Measurements from ENCODE around the gene SNX9.
A peak's percentile ranks its signal among the peaks of the same experiment; 100 is the strongest.

SNX9 gene

GRCh38 chr6:157956171-157956730 is 133.2 kb downstream of the SNX9 start:
- no peaks in the 10 kb centered on the region for H4K20me1 ChIP-seq
- H3K36me3 ChIP-seq, result no peaks in the 10 kb centered on the region; a peak in 1 of 22 replicates
- no peak overlapping the region for H3K9ac ChIP-seq
- peaks cover 24 to 35% (median 28%) of the 10 kb centered on the region in 11 experiments for H3K9me3 ChIP-seq (replicated peaks in 1 of 11)
- H3K4me1 ChIP-seq, result no peaks in the 10 kb centered on the region; a peak in 1 of 20 replicates
- no peak overlapping the region for H3K4me2 ChIP-seq
- no peaks in the 10 kb centered on the region for H3K27me3 ChIP-seq
- TF ChIP-seq Cebpa-rat (IDR thresholded peaks at IDR 0.05), result no peak
- H3K27ac ChIP-seq, result no peak overlapping the region
- H3K4me3 ChIP-seq, result no peak overlapping the region

- no peak overlapping the region for H3K9ac ChIP-seq
- H3K4me3 ChIP-seq, result no peak overlapping the region
- H3K27ac ChIP-seq, result no peak overlapping the region
- no peaks in the 10 kb centered on the region for H3K27me3 ChIP-seq
- no peak for TF ChIP-seq Cebpa-rat (IDR thresholded peaks at IDR 0.05)
- peaks cover 8 to 24% (median 17%) of the 10 kb centered on the region in 10 experiments; a peak in 17 of 20 replicates for H3K4me1 ChIP-seq
- no peak overlapping the region for H3K4me2 ChIP-seq
- peaks cover 27 to 35% (median 28%) of the 10 kb centered on the region in 11 experiments for H3K9me3 ChIP-seq (replicated peaks in 1 of 11)
- no peaks in the 10 kb centered on the region for H4K20me1 ChIP-seq
- H3K36me3 ChIP-seq, result no peaks in the 10 kb centered on the region; a peak in 1 of 22 replicates
Observed at GRCh38 chr6:157959451-157960227, 136.6 kb downstream of the SNX9 start.

- H3K9me3 ChIP-seq (replicated peaks in 1 of 11), result peaks cover 27 to 43% (median 30%) of the 10 kb centered on the region in 11 experiments
- no peaks in the 10 kb centered on the region for H3K27me3 ChIP-seq
- no peaks in the 10 kb centered on the region for H4K20me1 ChIP-seq
- no peak overlapping the region for H3K9ac ChIP-seq
- no peak for TF ChIP-seq Cebpa-rat (IDR thresholded peaks at IDR 0.05)
- H3K36me3 ChIP-seq, result no peaks in the 10 kb centered on the region; a peak in 1 of 22 replicates
- H3K4me1 ChIP-seq, result peaks cover 8 to 24% (median 17%) of the 10 kb centered on the region in 10 experiments; a peak in 17 of 20 replicates
- no peak overlapping the region for H3K4me3 ChIP-seq
- H3K27ac ChIP-seq, result no peak overlapping the region
- H3K4me2 ChIP-seq, result no peak overlapping the region
Observed at GRCh38 chr6:157961153-157961831, 138.2 kb downstream of the SNX9 start.

GRCh38 chr6:157961832-157962575 is 139.0 kb downstream of the SNX9 start:
- H3K4me2 ChIP-seq, result peak overlapping the region in 10 of 11 experiments; percentile 14 to 77 (median 61); a peak in 17 of 22 replicates
- peaks cover 8 to 24% (median 17%) of the 10 kb centered on the region in 10 experiments; a peak in 17 of 20 replicates for H3K4me1 ChIP-seq
- peak overlapping the region in 2 of 11 experiments; percentile 36 to 56; a peak in 3 of 22 replicates for H3K27ac ChIP-seq
- peaks cover 27 to 43% (median 30%) of the 10 kb centered on the region in 11 experiments for H3K9me3 ChIP-seq (replicated peaks in 1 of 11)
- H3K36me3 ChIP-seq, result no peaks in the 10 kb centered on the region; a peak in 1 of 22 replicates
- H3K27me3 ChIP-seq, result no peaks in the 10 kb centered on the region
- no peaks in the 10 kb centered on the region for H4K20me1 ChIP-seq
- peak overlapping the region in 1 of 11 experiments; percentile 12; a peak in 1 of 22 replicates for H3K9ac ChIP-seq
- no peak for TF ChIP-seq Cebpa-rat (IDR thresholded peaks at IDR 0.05)
- H3K4me3 ChIP-seq, result no peak overlapping the region

GRCh38 chr6:157962601-157963302 is 139.7 kb downstream of the SNX9 start:
- no peaks in the 10 kb centered on the region for H3K27me3 ChIP-seq
- peaks cover 8 to 24% (median 17%) of the 10 kb centered on the region in 10 experiments; a peak in 17 of 20 replicates for H3K4me1 ChIP-seq
- peaks cover 23 to 37% (median 27%) of the 10 kb centered on the region in 11 experiments for H3K9me3 ChIP-seq (replicated peaks in 1 of 11)
- no peak overlapping the region for H3K4me3 ChIP-seq
- H3K9ac ChIP-seq, result peak overlapping the region in 1 of 11 experiments; percentile 12; a peak in 1 of 22 replicates
- H4K20me1 ChIP-seq, result no peaks in the 10 kb centered on the region
- H3K27ac ChIP-seq, result peak overlapping the region in 3 of 11 experiments; percentile 18 to 56 (median 36); a peak in 6 of 22 replicates
- H3K4me2 ChIP-seq, result peak overlapping the region in 10 of 11 experiments; percentile 14 to 77 (median 61); a peak in 18 of 22 replicates
- no peaks in the 10 kb centered on the region; a peak in 1 of 22 replicates for H3K36me3 ChIP-seq
- no peak for TF ChIP-seq Cebpa-rat (IDR thresholded peaks at IDR 0.05)

GRCh38 chr6:157964100-157964499 is 141.1 kb downstream of the SNX9 start:
- no peak overlapping the region for H3K9ac ChIP-seq
- H3K36me3 ChIP-seq, result no peaks in the 10 kb centered on the region; a peak in 1 of 22 replicates
- no peak for TF ChIP-seq Cebpa-rat (IDR thresholded peaks at IDR 0.05)
- peaks cover 8 to 24% (median 17%) of the 10 kb centered on the region in 10 experiments; a peak in 17 of 20 replicates for H3K4me1 ChIP-seq
- H3K4me2 ChIP-seq, result peak overlapping the region in 1 of 11 experiments; percentile 69; a peak in 1 of 22 replicates
- H3K27me3 ChIP-seq, result no peaks in the 10 kb centered on the region
- no peak overlapping the region for H3K4me3 ChIP-seq
- no peaks in the 10 kb centered on the region for H4K20me1 ChIP-seq
- no peak overlapping the region for H3K27ac ChIP-seq
- H3K9me3 ChIP-seq (replicated peaks in 1 of 11), result peaks cover 9 to 23% (median 14%) of the 10 kb centered on the region in 11 experiments

- Histone ChIP-seq H3K4me3 (no peak overlapping the region), H3K4me1 (peaks cover 8 to 24% (median 17%) of the 10 kb centered on the region in 10 experiments; a peak in 17 of 20 replicates), H3K9ac (no peak overlapping the region), H3K9me3 (replicated peaks in 1 of 11) (peaks cover 0 to 10% (median 4%) of the 10 kb centered on the region in 11 experiments; a peak in 6 of 22 replicates), H3K27me3 (no peaks in the 10 kb centered on the region), H3K27ac (no peak overlapping the region), H4K20me1 (no peaks in the 10 kb centered on the region), H3K4me2 (no peak overlapping the region), H3K36me3 (no peaks in the 10 kb centered on the region)
- TF ChIP-seq Cebpa-rat (IDR thresholded peaks at IDR 0.05), result no peak
Observed at GRCh38 chr6:157965387-157965786, 142.3 kb downstream of the SNX9 start.

- no peaks in the 10 kb centered on the region for H3K36me3 ChIP-seq
- H3K4me1 ChIP-seq, result peaks cover 8 to 25% (median 19%) of the 10 kb centered on the region in 10 experiments; a peak in 17 of 20 replicates
- no peak overlapping the region for H3K4me2 ChIP-seq
- TF ChIP-seq Cebpa-rat (IDR thresholded peaks at IDR 0.05), result no peak
- H4K20me1 ChIP-seq, result no peaks in the 10 kb centered on the region
- no peak overlapping the region for H3K27ac ChIP-seq
- H3K9ac ChIP-seq, result no peak overlapping the region
- peaks cover 0 to 8% (median 4%) of the 10 kb centered on the region in 11 experiments; a peak in 5 of 22 replicates for H3K9me3 ChIP-seq (replicated peaks in 1 of 11)
- no peak overlapping the region for H3K4me3 ChIP-seq
- no peaks in the 10 kb centered on the region for H3K27me3 ChIP-seq
Observed at GRCh38 chr6:157966589-157966977, 143.5 kb downstream of the SNX9 start.
